CD14-positive monocyte (primary cell): ENCODE data around the gene PLSCR3. TPM values are rescaled to one million over a fixed set of nuclear protein-coding genes. Genes with fewer than 3 reads are reported as not detected.

ENCODE experiments used
- DNase-seq, 3 donors: peaks; one replicate each; pipeline ENCODE4 v3.0.0-alpha.2; 2011 to 2022
- H2AFZ ChIP-seq: 2 replicates; pipeline ENCODE4 v1.6.0; 2012; ENCODE audit warnings: mild to moderate bottlenecking, low read depth, low read length, inconsistent platforms; ENCODE audit not compliant: insufficient read depth, poor library complexity, severe bottlenecking
- H3K27ac ChIP-seq, 2 donors: 1 replicate in 1 of 2; 2 replicates in 1 of 2; pipeline ENCODE4 v1.5.1; 2012 to 2013; ENCODE audit warnings: low read length in 2 of 2, control low read depth in 1 of 2, inconsistent platforms in 1 of 2, low read depth in 1 of 2, mild to moderate bottlenecking in 1 of 2
- H3K27me3 ChIP-seq, 2 donors: one replicate each; pipeline versions ENCODE4 v1.6.0 to v1.6.1; 2011 to 2013; ENCODE audit warnings: low read length in 2 of 2; ENCODE audit not compliant: control insufficient read depth in 2 of 2, insufficient read depth in 2 of 2
- H3K36me3 ChIP-seq, 2 donors: replicated peaks in 1 of 2; 1 replicate in 1 of 2; 2 replicates in 1 of 2; pipeline versions ENCODE4 v1.5.1 to v1.6.1; 2012 to 2013; ENCODE audit warnings: low read length in 2 of 2, control low read depth in 1 of 2, inconsistent platforms in 1 of 2, mild to moderate bottlenecking in 1 of 2; ENCODE audit not compliant: insufficient read depth in 2 of 2, control insufficient read depth in 1 of 2
- H3K4me1 ChIP-seq, 2 donors: 1 replicate in 1 of 2; 2 replicates in 1 of 2; pipeline versions ENCODE4 v1.5.1 to v1.6.1; 2012 to 2013; ENCODE audit warnings: low read length in 2 of 2, control low read depth in 1 of 2, inconsistent platforms in 1 of 2, mild to moderate bottlenecking in 1 of 2, moderate library complexity in 1 of 2; ENCODE audit not compliant: insufficient read depth in 2 of 2, control insufficient read depth in 1 of 2
- H3K4me2 ChIP-seq: replicated peaks from 2 replicates; pipeline ENCODE3; 2012; ENCODE audit warnings: low read length, moderate library complexity, mild to moderate bottlenecking; ENCODE audit not compliant: poor library complexity, severe bottlenecking; ENCODE audit errors: extremely low read depth
- H3K4me3 ChIP-seq, 3 experiments: fragments of 200-600 bp in 1 of 3; sonication (generic) in 1 of 3; replicated peaks in 1 of 3; 1 replicate in 2 of 3; 2 replicates in 1 of 3; pipeline ENCODE4 v1.5.1; 2011 to 2013; ENCODE audit warnings: low read length in 3 of 3, mild to moderate bottlenecking in 3 of 3, control low read depth in 2 of 3, low read depth in 2 of 3, inconsistent platforms in 1 of 3, moderate library complexity in 1 of 3
- H3K79me2 ChIP-seq: 2 replicates; pipeline ENCODE4 v1.6.0; 2012; ENCODE audit warnings: mild to moderate bottlenecking, control low read depth, inconsistent platforms, low read length, moderate library complexity; ENCODE audit not compliant: insufficient read depth
- H3K9ac ChIP-seq: 2 replicates; pipeline ENCODE4 v1.6.0; 2017; ENCODE audit warnings: low read length, mild to moderate bottlenecking; ENCODE audit not compliant: insufficient read depth, poor library complexity, severe bottlenecking
- H3K9me3 ChIP-seq, 2 donors: replicated peaks in 1 of 2; 1 replicate in 1 of 2; 2 replicates in 1 of 2; pipeline versions ENCODE4 v1.5.1 to v1.6.1; 2012 to 2013; ENCODE audit warnings: low read length in 2 of 2, control low read depth in 1 of 2; ENCODE audit not compliant: control insufficient read depth in 1 of 2, insufficient read depth in 1 of 2
- H4K20me1 ChIP-seq: 2 replicates; pipeline ENCODE4 v1.6.0; 2012; ENCODE audit warnings: mild to moderate bottlenecking, low read length, control low read depth, moderate library complexity; ENCODE audit not compliant: insufficient read depth
- H3K27ac Mint-ChIP-seq, 7 donors: one replicate each; pipeline ENCODE4 v1.8.0; 2020; ENCODE audit warnings: mild to moderate bottlenecking in 7 of 7, mixed read lengths in 7 of 7, moderate library complexity in 6 of 7, inconsistent platforms in 2 of 7
- H3K27me3 Mint-ChIP-seq, 3 donors: one replicate each; pipeline ENCODE4 v1.8.0; 2021 to 2022; ENCODE audit warnings: low read depth in 3 of 3, mild to moderate bottlenecking in 3 of 3, mixed read lengths in 3 of 3, moderate library complexity in 3 of 3, inconsistent platforms in 1 of 3
- H3K36me3 Mint-ChIP-seq, 2 donors: one replicate each; pipeline ENCODE4 v1.8.0; 2020; ENCODE audit warnings: mixed read lengths in 2 of 2, inconsistent platforms in 1 of 2, mild to moderate bottlenecking in 1 of 2
- H3K4me1 Mint-ChIP-seq: one replicate; pipeline ENCODE4 v1.8.0; 2020; ENCODE audit warnings: mild to moderate bottlenecking, mixed read lengths
- H3K4me3 Mint-ChIP-seq, 2 donors: one replicate each; pipeline ENCODE4 v1.8.0; 2020; ENCODE audit warnings: mild to moderate bottlenecking in 2 of 2, mixed read lengths in 2 of 2, moderate library complexity in 1 of 2
- H3K9me3 Mint-ChIP-seq, 7 donors: one replicate each; pipeline ENCODE4 v1.8.0; 2020 to 2022; ENCODE audit warnings: mixed read lengths in 7 of 7, mild to moderate bottlenecking in 6 of 7, moderate library complexity in 6 of 7, inconsistent platforms in 2 of 7
- WGBS: methylation state at CpG from one replicate; pipeline ENCODE4 v1.1.5; 2013; ENCODE audit warnings: missing lambda C conversion rate; ENCODE audit not compliant: insufficient coverage; 5-methylcytosine and 5-hydroxymethylcytosine counted together
- intact Hi-C, 2 donors: fragments of 100-400 bp; cut with micrococcal nuclease; formaldehyde crosslinking; loops; one replicate each; pipeline versions ENCODE4 v1.15.0 to v1.15.1; 2023
- polyA plus RNA-seq, 3 donors: library from polyadenylated mRNA; depleted of rRNA in 1 of 3; unstranded in 2 of 3; stranded (reverse) in 1 of 3; fragments of 300-500 nt in 2 of 3; fragments of >200 nt in 1 of 3; fragmentation: Illumina TruSeq in 2 of 3; gene quantifications; 1 replicate in 2 of 3; 2 replicates in 1 of 3; pipeline ENCODE4 v1.2.3, GENCODE V29; 2012 to 2021
- TF ChIP-seq, protein P1 (sequence below): fragments of 200-600 bp; IDR thresholded peaks from one replicate; pipeline ENCODE4 v1.8.0; 2022; ENCODE audit warnings: antibody characterized with exemption, mild to moderate bottlenecking

PLSCR3 gene
- polyA plus RNA-seq, 3 donors, result 37.6 to 70.4 (median 45.7) TPM

- Histone ChIP-seq H3K36me3 (peaks cover 52 to 77% of the 10 kb centered on the region in 2 donors), H3K4me2 (no peak overlapping the region), H3K27me3 (no peaks in the 10 kb centered on the region), H3K79me2 (peaks cover 7% of the 10 kb centered on the region), H3K9me3 (no peaks in the 10 kb centered on the region), H3K4me1 (peaks cover 0 to 6% of the 10 kb centered on the region in 2 donors), H3K9ac (no peak overlapping the region), H3K4me3 (no peak overlapping the region), H3K27ac (no peak overlapping the region), H2AFZ (no peak overlapping the region), H4K20me1 (peaks cover 16% of the 10 kb centered on the region)
- intact Hi-C loops, result loop anchor here in 1 of 2 donors (5.0 kb wide), 1 partner anchor 61 kb away; the partner anchor contains the start of gene SLC2A4
- H3K36me3 Mint-ChIP-seq, result peaks cover 57 to 89% of the 10 kb centered on the region in 2 donors
- H3K27me3 Mint-ChIP-seq, result peaks cover 0 to 4% (median 0%) of the 10 kb centered on the region in 3 donors
- 92% methylated on average over 14 of the region's 15 CpGs for WGBS
- TF ChIP-seq, protein P1, sequence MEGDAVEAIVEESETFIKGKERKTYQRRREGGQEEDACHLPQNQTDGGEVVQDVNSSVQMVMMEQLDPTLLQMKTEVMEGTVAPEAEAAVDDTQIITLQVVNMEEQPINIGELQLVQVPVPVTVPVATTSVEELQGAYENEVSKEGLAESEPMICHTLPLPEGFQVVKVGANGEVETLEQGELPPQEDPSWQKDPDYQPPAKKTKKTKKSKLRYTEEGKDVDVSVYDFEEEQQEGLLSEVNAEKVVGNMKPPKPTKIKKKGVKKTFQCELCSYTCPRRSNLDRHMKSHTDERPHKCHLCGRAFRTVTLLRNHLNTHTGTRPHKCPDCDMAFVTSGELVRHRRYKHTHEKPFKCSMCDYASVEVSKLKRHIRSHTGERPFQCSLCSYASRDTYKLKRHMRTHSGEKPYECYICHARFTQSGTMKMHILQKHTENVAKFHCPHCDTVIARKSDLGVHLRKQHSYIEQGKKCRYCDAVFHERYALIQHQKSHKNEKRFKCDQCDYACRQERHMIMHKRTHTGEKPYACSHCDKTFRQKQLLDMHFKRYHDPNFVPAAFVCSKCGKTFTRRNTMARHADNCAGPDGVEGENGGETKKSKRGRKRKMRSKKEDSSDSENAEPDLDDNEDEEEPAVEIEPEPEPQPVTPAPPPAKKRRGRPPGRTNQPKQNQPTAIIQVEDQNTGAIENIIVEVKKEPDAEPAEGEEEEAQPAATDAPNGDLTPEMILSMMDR, result no peak
- H3K9me3 Mint-ChIP-seq, result no peaks in the 10 kb centered on the region
- no peak overlapping the region for H3K4me3 Mint-ChIP-seq
- H3K27ac Mint-ChIP-seq, result no peak overlapping the region
- DNase-seq, result no peak
- peaks cover 8% of the 10 kb centered on the region for H3K4me1 Mint-ChIP-seq
Observed at GRCh38 chr17:7343250-7343649, 51.1 kb downstream of the PLSCR3 start.

DNA sequence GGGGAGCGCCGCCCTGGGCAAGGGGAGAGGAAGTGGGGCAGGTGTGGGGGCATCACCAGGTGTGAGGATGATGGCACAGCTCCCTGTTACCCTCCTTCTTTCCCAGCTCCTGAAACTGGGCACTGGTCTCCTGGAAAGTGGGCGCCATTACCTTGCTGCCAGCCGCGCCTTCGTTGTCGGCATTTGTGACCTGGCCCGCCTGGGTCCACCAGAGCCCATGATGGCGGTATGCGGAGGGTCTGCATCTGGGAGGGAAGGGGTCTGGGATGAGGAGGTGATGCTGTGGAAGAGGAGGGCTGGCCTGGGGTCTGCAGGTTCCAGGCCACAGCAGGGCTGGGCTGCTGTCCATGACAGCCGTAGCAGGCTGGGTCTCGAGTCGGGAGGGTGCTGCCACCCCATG, 52.5 kb downstream of the PLSCR3 start:
- Histone ChIP-seq H3K9me3 (no peaks in the 10 kb centered on the region), H3K9ac (no peak overlapping the region), H2AFZ (no peak overlapping the region), H3K4me1 (peaks cover 10 to 18% of the 10 kb centered on the region in 2 donors), H3K4me2 (no peak overlapping the region), H3K27me3 (no peaks in the 10 kb centered on the region), H3K36me3 (peaks cover 38 to 63% of the 10 kb centered on the region in 2 donors), H4K20me1 (peaks cover 8% of the 10 kb centered on the region), H3K79me2 (peaks cover 21% of the 10 kb centered on the region), H3K4me3 (no peak overlapping the region), H3K27ac (no peak overlapping the region)
- Mint-ChIP-seq H3K4me3 (no peak overlapping the region), H3K36me3 (peaks cover 46 to 76% of the 10 kb centered on the region in 2 donors), H3K9me3 (no peaks in the 10 kb centered on the region), H3K27ac (peak overlapping the region in 1 of 7 donors; percentile 53), H3K27me3 (peaks cover 0 to 4% (median 0%) of the 10 kb centered on the region in 3 donors), H3K4me1 (peaks cover 19% of the 10 kb centered on the region)
- TF ChIP-seq, protein P1, result no peak
- intact Hi-C loops, result loop anchor here in 1 of 2 donors (5.0 kb wide), 1 partner anchor 60 kb away; the partner anchor contains the start of gene SLC2A4
- 98% methylated on average over 10 of the region's 13 CpGs for WGBS
- no peak for DNase-seq
